ENCODE results near the gene CCDC124. TPM values are rescaled to one million over a fixed set of nuclear protein-coding genes. Genes with fewer than 3 reads are reported as not detected.
"Not testable (repeated sequence)": the region's sequence is repeated elsewhere in the genome, so short reads cannot be mapped to it uniquely, and the experiment has no call there.

The CCDC124 gene
- total RNA-seq, 4 donors from 2014 or later: 32.6 to 91.9 (median 47.4) TPM

DNA sequence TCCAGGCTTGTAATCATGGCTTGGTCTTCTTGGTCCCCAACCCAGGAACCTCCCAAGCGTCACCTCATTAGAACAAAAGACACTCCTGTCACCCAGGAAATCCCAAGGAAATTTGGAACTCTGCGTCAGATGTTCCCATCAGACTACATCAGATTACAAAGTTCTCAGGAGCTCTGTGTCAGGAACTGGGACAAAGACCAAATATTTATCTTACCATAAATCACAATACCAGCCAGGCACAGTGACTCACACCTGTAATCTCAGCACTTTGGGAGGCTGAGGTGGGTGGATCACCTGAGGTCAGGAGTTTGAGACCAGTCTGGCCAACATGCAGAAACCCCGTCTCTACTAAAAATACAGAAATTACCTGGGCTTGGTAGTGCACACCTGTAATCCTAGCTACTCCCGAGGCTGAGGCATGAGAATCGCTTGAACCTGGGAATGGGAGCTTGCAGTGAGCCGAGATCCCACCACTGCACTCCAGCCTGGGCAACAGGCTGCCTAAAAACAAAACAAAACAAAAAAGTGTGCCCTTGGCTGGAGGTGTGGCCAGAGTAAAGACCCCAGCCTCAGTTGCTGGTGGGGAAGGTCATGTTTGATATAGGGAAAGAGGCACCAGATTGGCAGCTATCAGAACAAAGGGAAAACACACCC lies 16.7 kb upstream of the CCDC124 start:
- intact Hi-C loops (cut with DNase I; ENCODE audit: low total_unique reads): no loop called here
- WGBS, 2 donors: 49 to 64% methylated on average over 6 of the region's 6 CpGs
- no peak for DNase-seq (ENCODE audit: low spot score in 2 of 2)

DNA sequence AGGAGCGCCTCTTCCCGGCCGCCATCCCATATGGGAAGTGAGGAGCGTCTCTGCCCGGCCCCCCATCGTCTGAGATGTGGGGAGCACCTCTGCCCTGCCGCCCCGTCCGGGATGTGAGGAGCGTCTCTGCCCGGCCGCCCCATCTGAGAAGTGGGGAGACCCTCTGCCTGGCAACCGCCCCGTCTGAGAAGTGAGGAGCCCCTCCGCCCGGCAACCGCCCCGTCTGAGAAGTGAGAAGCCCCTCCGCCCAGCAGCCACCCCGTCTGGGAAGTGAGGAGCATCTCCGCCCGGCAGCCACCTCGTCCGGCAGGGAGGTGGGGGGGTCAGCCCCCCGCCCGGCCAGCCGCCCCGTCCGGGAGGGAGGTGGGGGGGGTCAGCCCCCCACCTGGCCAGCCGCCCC lies 14.7 kb upstream of the CCDC124 start:
- DNase-seq (ENCODE audit: low spot score in 2 of 2); intact Hi-C loops (cut with DNase I; ENCODE audit: low total_unique reads); H3K4me3 ChIP-seq (ENCODE audit: low read depth, poor library complexity, severe bottlenecking): not testable (repeated sequence)
- WGBS, 2 donors: 90 to 96% methylated on average over 2 to 5 of the region's 30 CpGs

More for the DNA sequence above, 16.7 kb upstream of the CCDC124 start:
- TF ChIP-seq POLR2A (IDR thresholded peaks at IDR 0.05): no peak
- TF ChIP-seq, protein P1, sequence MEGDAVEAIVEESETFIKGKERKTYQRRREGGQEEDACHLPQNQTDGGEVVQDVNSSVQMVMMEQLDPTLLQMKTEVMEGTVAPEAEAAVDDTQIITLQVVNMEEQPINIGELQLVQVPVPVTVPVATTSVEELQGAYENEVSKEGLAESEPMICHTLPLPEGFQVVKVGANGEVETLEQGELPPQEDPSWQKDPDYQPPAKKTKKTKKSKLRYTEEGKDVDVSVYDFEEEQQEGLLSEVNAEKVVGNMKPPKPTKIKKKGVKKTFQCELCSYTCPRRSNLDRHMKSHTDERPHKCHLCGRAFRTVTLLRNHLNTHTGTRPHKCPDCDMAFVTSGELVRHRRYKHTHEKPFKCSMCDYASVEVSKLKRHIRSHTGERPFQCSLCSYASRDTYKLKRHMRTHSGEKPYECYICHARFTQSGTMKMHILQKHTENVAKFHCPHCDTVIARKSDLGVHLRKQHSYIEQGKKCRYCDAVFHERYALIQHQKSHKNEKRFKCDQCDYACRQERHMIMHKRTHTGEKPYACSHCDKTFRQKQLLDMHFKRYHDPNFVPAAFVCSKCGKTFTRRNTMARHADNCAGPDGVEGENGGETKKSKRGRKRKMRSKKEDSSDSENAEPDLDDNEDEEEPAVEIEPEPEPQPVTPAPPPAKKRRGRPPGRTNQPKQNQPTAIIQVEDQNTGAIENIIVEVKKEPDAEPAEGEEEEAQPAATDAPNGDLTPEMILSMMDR (IDR thresholded peaks at IDR 0.05): no peak
- H3K4me3 ChIP-seq (ENCODE audit: low read depth, poor library complexity, severe bottlenecking): no peak overlapping the region

DNA sequence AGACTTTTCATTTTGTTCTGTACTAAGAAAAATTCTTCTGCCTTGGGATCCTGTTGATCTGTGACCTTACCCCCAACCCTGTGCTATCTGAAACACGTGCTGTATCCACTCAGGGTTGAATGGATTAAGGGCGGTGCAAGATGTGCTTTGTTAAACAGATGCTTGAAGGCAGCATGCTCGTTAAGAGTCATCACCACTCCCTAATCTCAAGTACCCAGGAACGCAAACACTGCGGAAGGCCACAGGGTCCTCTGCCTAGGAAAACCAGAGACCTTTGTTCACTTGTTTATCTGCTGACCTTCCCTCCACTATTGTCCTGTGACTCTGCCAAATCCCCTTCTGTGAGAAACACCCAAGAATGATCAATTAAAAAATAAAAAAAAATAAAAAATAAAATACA lies 13.7 kb upstream of the CCDC124 start:
- intact Hi-C loops (cut with DNase I; ENCODE audit: low total_unique reads); H3K4me3 ChIP-seq (ENCODE audit: low read depth, poor library complexity, severe bottlenecking); DNase-seq (ENCODE audit: low spot score in 2 of 2): not testable (repeated sequence)
- WGBS, 2 donors: 52 to 65% methylated on average over 5 of the region's 5 CpGs

DNA sequence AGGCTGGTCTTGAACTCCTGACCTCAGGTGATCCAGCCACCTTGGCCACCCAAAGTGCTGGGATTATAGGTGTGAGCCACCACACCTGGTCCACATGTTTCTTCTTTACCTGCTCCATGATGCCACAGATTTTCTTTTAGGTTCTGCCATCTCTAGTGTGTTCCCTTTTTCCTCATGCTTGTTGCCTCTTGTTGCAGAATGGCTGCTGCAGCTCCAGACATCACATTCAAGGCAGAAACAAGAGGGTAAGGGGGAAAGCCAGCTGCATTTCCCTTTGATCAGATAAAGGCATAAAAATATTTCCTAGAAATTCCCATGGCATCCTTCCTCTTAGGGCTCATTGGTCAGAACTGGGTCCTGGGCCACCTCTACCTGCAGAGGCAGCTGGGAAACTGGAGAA lies 12.3 kb upstream of the CCDC124 start:
- DNase-seq (ENCODE audit: low spot score in 2 of 2): no peak
- intact Hi-C loops (cut with DNase I; ENCODE audit: low total_unique reads): no loop called here
- H3K4me3 ChIP-seq (ENCODE audit: low read depth, poor library complexity, severe bottlenecking): no peak overlapping the region
- TF ChIP-seq POLR2A (IDR thresholded peaks at IDR 0.05): no peak
- TF ChIP-seq, protein P1 (IDR thresholded peaks at IDR 0.05): no peak

DNA sequence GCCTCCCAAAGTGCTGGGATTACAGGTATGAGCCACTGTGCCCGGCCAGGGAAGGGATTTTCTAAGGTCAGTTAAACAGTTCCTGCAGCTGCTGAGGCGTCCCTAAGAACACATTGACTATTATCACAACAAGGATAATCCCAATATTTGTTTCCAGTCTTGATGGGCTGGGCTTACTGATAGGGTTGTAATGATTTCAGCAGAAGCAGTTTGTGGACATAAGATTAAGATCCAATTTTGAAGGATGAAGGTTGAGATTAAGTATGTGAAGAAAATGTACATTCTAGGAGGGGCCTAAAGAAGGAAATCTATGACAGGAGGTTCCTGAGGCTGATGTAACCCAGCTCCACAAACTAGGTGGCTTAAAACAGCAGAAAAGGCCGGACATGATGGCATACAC lies 10.7 kb upstream of the CCDC124 start:
- DNase-seq (ENCODE audit: low spot score in 2 of 2): no peak
- H3K4me3 ChIP-seq (ENCODE audit: low read depth, poor library complexity, severe bottlenecking): no peak overlapping the region
- TF ChIP-seq, protein P1 (IDR thresholded peaks at IDR 0.05): no peak
- no peak for TF ChIP-seq POLR2A (IDR thresholded peaks at IDR 0.05)
- WGBS, 2 donors: 74 to 77% methylated on average over 3 of the region's 3 CpGs
- intact Hi-C loops (cut with DNase I; ENCODE audit: low total_unique reads): no loop called here

DNA sequence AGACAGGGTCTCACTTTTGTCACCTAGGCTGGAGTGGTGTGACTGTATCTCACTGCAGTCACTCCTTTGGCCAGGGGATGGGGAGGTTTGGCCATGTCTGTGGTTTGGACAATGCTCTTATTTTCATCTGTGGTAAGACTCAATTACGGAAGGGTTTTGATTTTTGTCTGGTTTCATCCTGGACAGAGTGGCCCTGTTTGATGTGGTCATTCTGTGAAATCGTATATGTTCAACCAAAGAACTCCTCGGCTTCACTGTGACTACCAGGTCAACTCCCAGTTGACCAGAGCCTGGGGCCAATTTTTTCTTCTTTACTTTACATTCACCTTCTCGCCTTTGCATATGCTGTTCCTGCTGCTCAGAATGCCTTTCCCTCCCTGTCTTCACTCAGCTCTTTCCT lies 6.8 kb upstream of the CCDC124 start:
- WGBS, 2 donors: 74 to 77% methylated on average over 4 of the region's 4 CpGs
- TF ChIP-seq, protein P1 (IDR thresholded peaks at IDR 0.05): no peak
- no peak for TF ChIP-seq POLR2A (IDR thresholded peaks at IDR 0.05)
- intact Hi-C loops (cut with DNase I; ENCODE audit: low total_unique reads): no loop called here
- no peak overlapping the region for H3K4me3 ChIP-seq (ENCODE audit: low read depth, poor library complexity, severe bottlenecking)
- no peak for DNase-seq (ENCODE audit: low spot score in 2 of 2)

DNA sequence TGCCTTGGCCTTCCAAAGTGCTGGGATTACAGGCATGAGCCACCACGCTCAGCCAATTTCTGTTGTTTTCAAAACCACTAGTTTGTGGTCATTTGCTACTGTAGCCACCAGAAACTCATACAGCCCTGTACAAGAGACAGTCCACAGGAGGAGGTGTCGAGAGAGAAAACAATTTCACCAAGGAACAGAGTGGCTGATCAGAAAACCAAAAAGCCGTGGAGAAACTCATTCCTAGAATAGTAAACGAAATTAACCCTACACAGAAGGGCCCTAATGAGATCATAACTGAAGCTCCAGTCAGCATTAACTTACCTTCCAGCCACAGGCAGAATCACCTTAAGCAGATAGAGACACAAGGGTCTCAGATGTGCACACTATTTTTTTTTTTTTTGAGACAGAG lies 3.8 kb upstream of the CCDC124 start:
- WGBS, 2 donors: 65 to 70% methylated on average over 4 of the region's 4 CpGs
- H3K4me3 ChIP-seq (ENCODE audit: low read depth, poor library complexity, severe bottlenecking): no peak overlapping the region
- TF ChIP-seq, protein P1 (IDR thresholded peaks at IDR 0.05): no peak
- TF ChIP-seq POLR2A (IDR thresholded peaks at IDR 0.05): no peak
- intact Hi-C loops (cut with DNase I; ENCODE audit: low total_unique reads): no loop called here
- no peak for DNase-seq (ENCODE audit: low spot score in 2 of 2)
